Left lobe of liver (tissue), 2 donors: ENCODE results near the gene SLC9A9. TPM values are rescaled to one million over a fixed set of nuclear protein-coding genes. Genes with fewer than 3 reads are reported as not detected.

ENCODE experiments used
- ATAC-seq: fragments of 200-7000 bp; cut with Tn5 transposase; one replicate; pipeline ENCODE4 v1.9.1; 2020; ENCODE audit warnings: mild to moderate bottlenecking, moderate library complexity
- DNase-seq: peaks from one replicate; pipeline ENCODE4 v3.0.0-alpha.2; 2020; ENCODE audit warnings: low spot score
- total RNA-seq: library from RNA; stranded (reverse); gene quantifications from one replicate; pipeline ENCODE4 v1.2.1, GENCODE V29; 2021
- donor health status: DM: no; HTN: no; CAD: no; lungs with moderate emphysema.
- donor health status: DM: no; HTN: yes; CAD: no.

The SLC9A9 gene
- total RNA-seq, 1 donor from 2014 or later: 2.5 TPM

DNA sequence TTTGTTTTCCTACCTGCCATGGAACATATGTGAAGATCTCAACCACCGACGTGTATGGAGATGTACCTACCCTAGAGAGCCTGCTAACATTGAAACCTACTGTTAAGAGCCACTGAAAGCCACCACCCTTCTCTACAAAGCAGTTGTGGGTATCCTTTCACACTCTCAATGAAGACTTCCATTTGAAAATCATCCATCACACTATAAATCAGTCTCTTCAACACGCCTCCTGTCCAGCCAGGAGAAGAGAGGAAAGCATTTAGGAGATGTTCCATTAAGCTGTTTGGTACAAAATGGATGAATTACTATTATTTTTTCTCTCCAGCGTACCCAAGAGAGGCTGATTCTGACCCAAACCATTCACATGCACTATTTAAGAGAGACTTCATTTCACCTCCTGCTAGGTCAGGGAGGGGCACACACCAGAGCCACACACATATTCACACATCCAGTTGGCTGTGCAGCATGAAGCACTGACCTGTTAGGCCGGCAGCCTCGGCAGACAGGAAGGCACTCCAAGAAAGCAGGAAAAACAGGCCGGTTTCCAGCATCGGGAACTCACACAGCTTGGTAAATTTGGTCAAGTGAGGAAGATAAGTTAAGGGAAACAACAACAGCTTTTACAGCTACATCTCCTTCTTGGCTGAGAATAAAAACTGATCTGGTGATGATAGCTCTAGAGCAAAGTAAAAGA lies 274.5 kb downstream of the SLC9A9 start:
- no peak for ATAC-seq

GRCh38 chr3:143571548-143571947 lies 276.7 kb downstream of the SLC9A9 start:
- no peak for DNase-seq

More for the DNA sequence above, 274.5 kb downstream of the SLC9A9 start:
- DNase-seq: no peak

GRCh38 chr3:143567823-143568222 lies 280.4 kb downstream of the SLC9A9 start:
- ATAC-seq: no peak

More at GRCh38 chr3:143571548-143571947, 276.7 kb downstream of the SLC9A9 start:
- no peak for ATAC-seq

DNA sequence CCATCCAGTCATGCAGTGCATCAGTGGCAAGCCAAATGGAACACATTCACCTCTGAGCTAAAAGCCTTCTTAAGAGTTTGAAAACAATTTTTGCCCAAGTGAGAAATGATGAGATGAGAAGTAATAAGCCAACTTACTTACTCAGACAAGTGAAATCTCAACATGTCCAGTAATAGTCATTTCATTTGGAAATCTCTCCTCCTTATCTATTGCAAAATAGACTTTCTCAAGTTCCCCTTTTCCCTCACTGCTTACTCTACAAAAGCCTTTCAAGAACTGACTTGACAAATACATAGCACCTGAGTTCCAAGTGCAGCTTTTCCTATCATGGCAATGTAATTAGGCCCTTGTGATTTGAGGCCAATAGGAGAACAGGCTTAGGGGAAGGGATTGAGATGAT lies 282.3 kb downstream of the SLC9A9 start:
- no peak for ATAC-seq
- DNase-seq: no peak

More at GRCh38 chr3:143567823-143568222, 280.4 kb downstream of the SLC9A9 start:
- no peak for DNase-seq

DNA sequence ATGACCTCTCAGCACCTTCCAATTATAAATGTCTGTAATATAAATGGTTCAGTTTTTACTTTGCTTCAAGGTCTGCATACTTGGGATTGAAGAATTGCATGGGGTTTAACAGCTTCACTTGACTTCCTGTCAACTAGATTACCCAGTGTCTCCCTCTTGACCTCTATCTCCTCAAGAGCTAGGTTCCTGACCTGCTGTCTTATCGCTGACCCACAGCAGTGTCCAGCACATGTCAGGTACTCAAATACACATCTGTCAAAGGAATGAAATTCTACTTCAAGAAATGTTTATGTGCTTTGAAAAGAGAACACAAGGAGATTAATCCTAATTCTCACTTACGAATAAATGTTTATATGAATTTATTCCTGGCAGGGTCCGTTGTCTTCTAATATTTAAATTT lies 284.5 kb downstream of the SLC9A9 start:
- no peak for ATAC-seq
- DNase-seq: no peak

- ATAC-seq: no peak
- no peak for DNase-seq
Measured at GRCh38 chr3:143562789-143563188, 285.5 kb downstream of the SLC9A9 start.

DNA sequence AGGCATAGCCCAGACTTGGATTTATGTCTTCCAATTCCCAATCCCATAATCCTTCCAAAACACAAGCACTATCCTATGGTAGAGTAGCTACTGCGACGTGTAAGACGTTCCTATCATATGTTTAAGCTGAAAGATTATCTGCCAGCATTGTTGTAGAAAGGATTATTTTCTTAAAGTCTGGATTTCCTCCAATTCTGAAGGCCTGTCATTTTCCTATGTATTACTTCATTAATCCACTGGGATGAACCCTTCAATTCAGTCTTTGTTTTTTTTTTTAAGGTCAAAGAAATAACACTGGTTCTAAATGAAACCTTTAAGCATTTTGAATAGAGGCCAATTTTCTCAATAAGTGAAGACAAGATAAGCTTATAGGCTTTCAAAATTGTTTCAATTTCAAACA lies 289.0 kb downstream of the SLC9A9 start:
- ATAC-seq (no peak), DNase-seq (no peak)

GRCh38 chr3:143552851-143553250 lies 295.4 kb downstream of the SLC9A9 start:
- ATAC-seq (no peak), DNase-seq (no peak)

DNA sequence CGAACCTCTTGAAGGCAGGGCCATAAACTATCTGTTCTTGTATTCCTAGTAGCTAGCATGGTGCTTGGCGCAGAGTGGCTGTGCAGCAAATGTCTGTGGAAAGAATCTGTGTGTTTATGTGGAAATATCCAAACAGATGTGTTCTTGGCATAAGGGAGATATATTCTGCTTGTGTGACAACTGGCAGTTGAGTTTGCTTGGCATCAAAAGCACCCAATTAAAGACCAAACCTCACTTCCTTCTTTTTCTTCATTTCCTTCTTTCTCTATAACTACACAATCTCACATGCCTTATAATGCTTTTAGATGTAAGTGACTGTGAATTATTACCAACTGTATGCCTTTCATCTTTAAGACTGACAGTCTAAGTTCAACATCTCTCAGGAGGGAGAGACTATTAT lies 296.5 kb downstream of the SLC9A9 start:
- ATAC-seq: no peak

DNA sequence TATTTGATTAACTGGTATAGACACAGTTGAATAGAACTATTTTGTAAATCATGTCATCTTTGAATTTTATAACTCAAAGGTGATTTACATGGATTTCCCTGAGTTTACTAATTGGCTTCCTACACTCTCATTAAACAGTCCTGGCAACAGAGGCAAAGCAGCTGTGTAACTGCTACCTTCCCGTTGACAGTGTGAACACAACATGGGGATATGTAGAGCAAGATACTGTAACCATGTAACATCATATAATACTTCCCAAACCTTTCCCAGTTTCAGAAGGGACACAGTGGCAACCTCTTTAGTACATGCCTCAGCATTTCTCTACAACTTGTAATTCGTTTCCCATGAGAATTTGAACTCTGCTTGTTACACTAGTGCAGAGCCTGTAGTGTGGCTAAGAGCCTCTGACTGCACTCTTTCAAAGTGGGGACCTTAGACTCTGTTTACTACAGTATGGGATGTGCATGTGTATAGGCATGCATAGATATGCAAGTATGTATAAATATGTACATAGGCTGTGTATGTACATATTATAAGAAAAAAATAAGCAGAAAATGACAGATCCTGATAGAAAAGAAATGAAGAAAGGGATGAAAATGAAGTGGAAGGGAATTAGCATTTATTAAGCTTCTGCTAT lies 299.3 kb downstream of the SLC9A9 start:
- no peak for ATAC-seq
- no peak for DNase-seq

More for the DNA sequence above, 296.5 kb downstream of the SLC9A9 start:
- no peak for DNase-seq

DNA sequence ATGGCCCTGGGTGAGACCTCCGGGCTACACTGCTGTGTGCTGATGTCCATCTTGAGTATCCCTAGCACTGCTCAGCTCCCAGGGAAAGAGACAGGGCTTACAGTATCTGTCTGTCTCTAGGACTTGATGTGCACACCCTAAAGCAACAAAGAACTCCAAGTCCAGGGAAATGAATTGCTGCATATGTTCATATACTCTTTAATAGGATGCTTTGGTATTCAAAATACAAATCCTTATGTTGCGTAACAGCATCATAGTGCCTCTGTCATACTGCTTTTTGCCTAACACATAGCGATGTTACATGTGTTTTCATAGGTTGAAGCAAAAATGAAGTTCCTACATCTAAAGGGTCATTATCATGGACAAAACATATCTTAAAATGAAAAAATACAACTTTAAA lies 299.9 kb downstream of the SLC9A9 start:
- ATAC-seq (no peak), DNase-seq (no peak)

GRCh38 chr3:143538577-143538981 lies 309.7 kb downstream of the SLC9A9 start:
- ATAC-seq (no peak), DNase-seq (no peak)

DNA sequence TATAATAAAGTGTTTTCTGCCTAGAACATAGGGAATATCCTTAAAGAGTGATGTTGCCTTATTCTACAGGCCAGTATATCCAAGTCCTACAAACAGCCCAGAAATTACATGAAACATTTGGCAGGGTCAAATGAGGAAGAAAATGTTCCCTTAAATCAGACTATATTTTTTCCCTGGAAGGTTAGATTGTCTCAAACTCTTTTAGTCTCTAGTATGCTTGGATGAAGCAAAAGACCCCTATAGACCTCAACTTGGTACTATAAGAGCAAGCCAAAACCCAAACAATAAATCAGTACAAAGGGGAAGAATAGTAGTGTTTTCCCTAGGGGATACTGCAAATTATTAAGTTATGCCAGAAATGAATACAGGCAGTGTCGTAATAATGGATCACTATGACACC lies 310.2 kb downstream of the SLC9A9 start:
- no peak for ATAC-seq
- DNase-seq: no peak

- DNase-seq (no peak), ATAC-seq (no peak)
Measured at GRCh38 chr3:143536817-143537535, 311.3 kb downstream of the SLC9A9 start.

DNA sequence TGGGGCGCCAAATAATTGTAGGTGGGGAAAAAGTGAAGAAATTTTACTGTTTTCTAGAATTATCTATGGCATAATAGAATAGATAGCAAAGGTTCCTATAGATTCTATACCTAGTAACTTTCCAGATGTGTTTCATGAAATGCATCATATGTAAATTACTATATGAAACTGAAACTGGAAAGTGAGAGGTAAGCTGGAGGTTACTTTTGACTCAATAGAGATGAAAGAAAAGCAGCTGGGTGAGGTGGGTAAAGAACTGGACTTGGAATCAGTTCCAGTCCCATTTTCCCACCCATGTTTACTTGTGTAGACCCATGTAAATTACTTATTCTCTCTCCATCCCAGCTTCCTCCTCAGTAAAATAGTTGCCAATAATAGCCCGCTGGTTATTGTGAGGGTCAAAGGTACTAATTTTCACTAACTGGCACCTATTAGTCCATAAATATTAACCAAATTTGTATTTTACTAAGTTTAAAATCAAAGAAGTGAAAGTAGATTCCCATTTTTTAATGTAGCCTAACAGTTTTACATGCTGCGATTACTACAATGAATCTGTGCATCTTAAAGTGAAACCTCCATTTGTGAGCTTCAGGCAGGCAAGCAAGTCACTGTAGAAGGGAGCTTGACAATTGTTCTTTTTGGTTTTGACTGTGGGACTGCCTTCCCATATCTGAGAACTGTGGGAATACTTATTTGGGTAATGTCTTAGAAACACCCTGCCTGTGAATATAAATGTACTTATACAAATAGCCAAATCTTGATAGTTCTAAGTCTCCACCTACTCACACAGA lies 312.1 kb downstream of the SLC9A9 start:
- ATAC-seq: no peak

DNA sequence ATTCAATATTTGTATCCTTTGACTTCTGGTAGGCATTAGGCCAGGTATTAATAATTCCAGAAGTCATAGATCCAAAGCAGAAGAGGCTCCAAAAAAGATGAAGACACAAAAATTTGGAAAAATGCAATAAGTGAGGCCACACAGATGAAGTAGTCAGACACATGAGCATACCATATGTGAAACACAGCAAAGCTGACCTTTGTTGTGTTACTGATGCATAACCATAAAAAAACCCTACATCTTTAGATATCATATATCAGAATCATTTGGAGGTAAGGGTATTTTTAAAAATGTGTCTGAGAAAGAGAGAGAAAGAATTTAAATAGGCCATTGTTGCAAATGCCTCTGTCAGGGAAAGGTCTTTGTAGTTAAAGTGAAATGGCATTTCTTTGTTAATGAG lies 314.9 kb downstream of the SLC9A9 start:
- ATAC-seq (no peak), DNase-seq (no peak)

More for the DNA sequence above, 312.1 kb downstream of the SLC9A9 start:
- no peak for DNase-seq

DNA sequence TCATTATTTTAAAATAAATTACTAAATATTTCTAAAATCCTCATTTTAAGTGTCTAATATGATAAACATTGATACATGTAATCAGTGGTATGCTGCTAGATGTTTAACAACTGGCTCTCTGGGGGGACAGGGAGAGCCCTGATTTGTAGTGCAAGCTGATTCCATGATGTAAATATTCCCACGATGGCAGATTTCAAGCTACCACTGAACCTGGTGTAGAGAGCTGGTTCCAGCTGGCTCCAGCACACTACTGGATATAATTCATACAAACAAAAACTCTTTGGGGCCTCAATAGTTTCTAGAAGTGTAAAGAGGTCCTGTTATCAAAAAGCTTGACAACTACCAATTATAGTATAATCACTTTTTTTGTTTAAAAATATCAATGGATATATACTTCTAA lies 316.2 kb downstream of the SLC9A9 start:
- no peak for DNase-seq

DNA sequence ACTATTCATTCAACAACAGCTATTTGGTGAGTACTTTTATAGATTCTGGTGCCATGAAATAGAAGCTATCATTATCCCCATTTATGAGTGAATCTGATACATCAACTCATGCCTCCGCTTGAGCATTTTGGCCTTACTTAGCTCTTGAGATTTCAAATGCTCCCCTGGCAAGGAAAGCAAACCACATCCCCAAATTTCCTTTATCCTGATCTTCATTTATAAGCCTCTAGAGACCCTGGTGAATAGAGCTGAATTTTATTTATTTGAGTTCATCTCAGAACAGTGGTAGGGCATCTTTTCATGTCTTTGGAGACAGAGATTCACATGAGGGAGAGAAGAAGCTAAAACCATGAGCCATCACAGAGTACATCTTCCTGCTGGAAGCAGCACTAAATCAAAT lies 317.2 kb downstream of the SLC9A9 start:
- ATAC-seq: no peak
- DNase-seq: no peak

More for the DNA sequence above, 316.2 kb downstream of the SLC9A9 start:
- no peak for ATAC-seq

DNA sequence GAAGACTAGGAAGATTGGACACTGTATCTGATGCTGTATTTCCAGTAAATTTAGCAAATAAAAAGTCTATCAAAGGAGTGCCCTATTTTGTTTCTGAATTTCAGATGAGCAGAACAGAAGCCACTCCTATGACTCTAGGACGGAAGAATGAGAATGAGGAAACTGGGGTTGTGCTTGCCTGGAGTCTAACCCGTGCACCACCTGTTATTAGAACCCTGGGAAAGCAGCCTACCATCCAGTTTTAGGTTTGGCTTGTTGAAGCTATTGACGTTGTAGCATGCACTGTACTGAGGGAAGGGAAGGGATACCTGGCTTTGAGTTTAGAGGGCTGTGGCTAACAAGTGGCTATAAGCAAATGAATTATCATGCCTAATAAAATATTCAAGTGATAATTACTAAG lies 318.5 kb downstream of the SLC9A9 start:
- DNase-seq: no peak
- no peak for ATAC-seq

DNA sequence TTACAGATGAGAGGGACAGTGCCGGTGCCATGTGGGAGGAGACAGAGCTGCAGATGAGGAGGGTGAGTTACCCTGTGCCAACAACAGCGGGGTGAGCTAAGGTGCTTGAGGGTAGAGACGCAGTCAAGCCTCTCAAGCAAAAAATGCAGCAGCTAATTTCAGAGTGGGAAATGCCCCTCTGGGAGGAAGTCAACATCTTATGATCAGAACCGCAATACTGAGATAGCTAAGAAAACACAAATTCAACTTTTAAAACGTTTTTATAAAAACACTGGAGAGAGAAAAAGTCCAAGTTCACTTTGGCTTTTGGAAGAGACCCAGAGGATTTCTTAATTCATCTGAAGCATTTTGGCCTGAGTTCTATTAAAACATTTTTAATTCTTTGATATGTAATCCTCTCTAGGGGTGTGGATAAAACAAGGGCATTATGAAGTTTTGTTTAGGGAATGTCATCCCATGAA lies 319.2 kb downstream of the SLC9A9 start:
- ATAC-seq (peak; percentile 88), DNase-seq (no peak)

- no peak for ATAC-seq
- DNase-seq: no peak
Measured at GRCh38 chr3:143526011-143526545, 322.2 kb downstream of the SLC9A9 start.
